ENCODE results near the gene POU2AF2. TPM values are rescaled to one million over a fixed set of nuclear protein-coding genes. Genes with fewer than 3 reads are reported as not detected.

POU2AF2 gene
- polyA plus RNA-seq, 2 of the 4 experiments (the other 2 are of a cell fraction) = not detected

DNA sequence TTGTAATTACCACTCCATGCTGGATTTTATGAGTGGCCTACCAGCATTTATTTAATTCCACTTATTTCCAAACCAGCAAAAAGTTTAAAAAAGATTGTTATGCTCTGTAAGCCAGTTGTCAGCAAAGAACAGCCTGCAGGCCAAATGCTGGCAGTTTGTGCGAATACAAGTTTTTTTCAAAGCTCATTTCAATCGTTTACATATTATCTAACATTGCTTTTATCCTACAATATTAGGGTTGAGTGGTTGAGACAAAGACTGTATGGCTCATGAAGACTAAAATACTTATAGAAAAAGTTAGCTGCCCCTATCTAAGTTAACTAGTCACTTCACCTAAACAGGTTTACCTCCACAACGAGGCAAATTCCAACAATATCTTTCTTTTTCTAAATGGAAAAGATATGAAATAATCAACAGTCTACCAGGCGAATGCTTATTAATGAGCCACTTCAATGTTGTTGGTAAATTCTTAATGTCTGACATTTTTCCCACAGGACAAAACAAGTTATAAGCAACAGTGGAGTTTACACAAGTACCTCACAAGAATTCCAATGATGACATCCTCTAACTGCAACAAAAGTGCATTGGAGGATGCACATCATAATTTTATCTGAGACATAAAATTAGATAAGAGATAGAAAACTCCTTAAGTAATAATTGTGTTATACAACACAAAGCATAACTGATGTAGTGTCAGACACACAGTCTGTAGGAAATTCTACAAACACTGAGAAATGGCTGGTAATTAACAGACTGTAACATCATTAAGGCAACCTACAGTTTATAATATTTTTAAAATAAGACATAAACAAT is 35.8 kb upstream of the POU2AF2 start:
- FAIRE-seq (no peak), DNase-seq (ENCODE audit: low read depth in 1 of 2, low spot score in 1 of 2) (no peak), ATAC-seq (no peak)
- 51% methylated on average over 4 of the region's 4 CpGs for WGBS (ENCODE audit: missing lambda C conversion rate)
- H3K4me2 ChIP-seq = no peak overlapping the region
- POLR2A ChIA-PET = no interaction called here
- CTCF ChIA-PET = no interaction called here
- TF ChIP-seq SMC3 (IDR thresholded peaks at IDR 0.05) (no peak), RNF2 (IDR thresholded peaks at IDR 0.05; ENCODE audit: borderline replicate concordance, low read depth) (no peak), MAFK (IDR thresholded peaks at IDR 0.05; ENCODE audit: partially characterized antibody) (no peak), RFX5 (IDR thresholded peaks at IDR 0.05) (no peak), ZNF302 (CRISPR knock-in tag; IDR thresholded peaks at IDR 0.05) (no peak), FOXS1 (CRISPR knock-in tag; IDR thresholded peaks at IDR 0.05) (no peak), MAZ (IDR thresholded peaks at IDR 0.05; ENCODE audit: borderline replicate concordance, low read depth, low read length) (no peak), HOXB5 (CRISPR knock-in tag; IDR thresholded peaks at IDR 0.05) (no peak), FOSB (CRISPR knock-in tag; IDR thresholded peaks at IDR 0.05) (no peak), ZSCAN20 (CRISPR knock-in tag; IDR thresholded peaks at IDR 0.05) (no peak), RAD21 (conservative IDR thresholded peaks at IDR 0.05 in 1 of 2, IDR thresholded peaks at IDR 0.05 in 1 of 2) (no peak), POLR2A (IDR thresholded peaks at IDR 0.05; ENCODE audit: low read length) (no peak)
- TF ChIP-seq, protein P1, sequence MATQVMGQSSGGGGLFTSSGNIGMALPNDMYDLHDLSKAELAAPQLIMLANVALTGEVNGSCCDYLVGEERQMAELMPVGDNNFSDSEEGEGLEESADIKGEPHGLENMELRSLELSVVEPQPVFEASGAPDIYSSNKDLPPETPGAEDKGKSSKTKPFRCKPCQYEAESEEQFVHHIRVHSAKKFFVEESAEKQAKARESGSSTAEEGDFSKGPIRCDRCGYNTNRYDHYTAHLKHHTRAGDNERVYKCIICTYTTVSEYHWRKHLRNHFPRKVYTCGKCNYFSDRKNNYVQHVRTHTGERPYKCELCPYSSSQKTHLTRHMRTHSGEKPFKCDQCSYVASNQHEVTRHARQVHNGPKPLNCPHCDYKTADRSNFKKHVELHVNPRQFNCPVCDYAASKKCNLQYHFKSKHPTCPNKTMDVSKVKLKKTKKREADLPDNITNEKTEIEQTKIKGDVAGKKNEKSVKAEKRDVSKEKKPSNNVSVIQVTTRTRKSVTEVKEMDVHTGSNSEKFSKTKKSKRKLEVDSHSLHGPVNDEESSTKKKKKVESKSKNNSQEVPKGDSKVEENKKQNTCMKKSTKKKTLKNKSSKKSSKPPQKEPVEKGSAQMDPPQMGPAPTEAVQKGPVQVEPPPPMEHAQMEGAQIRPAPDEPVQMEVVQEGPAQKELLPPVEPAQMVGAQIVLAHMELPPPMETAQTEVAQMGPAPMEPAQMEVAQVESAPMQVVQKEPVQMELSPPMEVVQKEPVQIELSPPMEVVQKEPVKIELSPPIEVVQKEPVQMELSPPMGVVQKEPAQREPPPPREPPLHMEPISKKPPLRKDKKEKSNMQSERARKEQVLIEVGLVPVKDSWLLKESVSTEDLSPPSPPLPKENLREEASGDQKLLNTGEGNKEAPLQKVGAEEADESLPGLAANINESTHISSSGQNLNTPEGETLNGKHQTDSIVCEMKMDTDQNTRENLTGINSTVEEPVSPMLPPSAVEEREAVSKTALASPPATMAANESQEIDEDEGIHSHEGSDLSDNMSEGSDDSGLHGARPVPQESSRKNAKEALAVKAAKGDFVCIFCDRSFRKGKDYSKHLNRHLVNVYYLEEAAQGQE (IDR thresholded peaks at IDR 0.05) = no peak
- H3K27ac ChIP-seq = no peak overlapping the region
- H3K4me3 ChIP-seq = no peak overlapping the region
- H3K9me3 ChIP-seq = no peaks in the 10 kb centered on the region
- peaks cover 17% of the 10 kb centered on the region for H3K4me1 ChIP-seq

DNA sequence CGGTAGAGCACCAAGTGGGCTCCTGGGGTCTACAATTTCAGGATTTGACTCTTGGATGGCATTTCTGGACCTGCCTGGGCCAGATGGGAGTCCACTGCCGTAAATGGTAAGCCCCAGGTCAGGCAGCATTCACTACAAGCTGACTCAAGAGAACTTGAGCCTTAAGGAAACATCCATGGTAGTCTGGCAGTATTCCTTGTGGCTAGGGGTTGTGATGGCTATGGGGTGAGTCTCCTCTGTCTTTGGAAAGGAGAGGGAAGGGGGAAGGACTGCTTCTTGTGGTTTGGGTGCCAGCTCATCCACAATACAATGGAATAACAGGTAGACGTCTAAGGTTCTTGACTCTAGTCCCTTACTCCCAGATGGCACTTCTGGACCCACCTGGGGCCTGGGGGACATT is 32.3 kb upstream of the POU2AF2 start:
- 86% methylated on average over 2 of the region's 3 CpGs for WGBS (ENCODE audit: missing lambda C conversion rate)
- Histone ChIP-seq H3K27ac (no peak overlapping the region), H3K4me3 (no peak overlapping the region), H3K9me3 (no peaks in the 10 kb centered on the region), H3K4me2 (no peak overlapping the region), H3K4me1 (no peaks in the 10 kb centered on the region)
- TF ChIP-seq RFX5 (IDR thresholded peaks at IDR 0.05) (no peak), RARB (CRISPR knock-in tag; IDR thresholded peaks at IDR 0.05) (no peak), KDM1A (IDR thresholded peaks at IDR 0.05; ENCODE audit: low read depth) (no peak), KDM5A (IDR thresholded peaks at IDR 0.05) (no peak), EHF (CRISPR knock-in tag; IDR thresholded peaks at IDR 0.05) (no peak), FOXS1 (CRISPR knock-in tag; IDR thresholded peaks at IDR 0.05) (no peak), HOXB5 (CRISPR knock-in tag; IDR thresholded peaks at IDR 0.05) (no peak)
- TF ChIP-seq, protein P2, sequence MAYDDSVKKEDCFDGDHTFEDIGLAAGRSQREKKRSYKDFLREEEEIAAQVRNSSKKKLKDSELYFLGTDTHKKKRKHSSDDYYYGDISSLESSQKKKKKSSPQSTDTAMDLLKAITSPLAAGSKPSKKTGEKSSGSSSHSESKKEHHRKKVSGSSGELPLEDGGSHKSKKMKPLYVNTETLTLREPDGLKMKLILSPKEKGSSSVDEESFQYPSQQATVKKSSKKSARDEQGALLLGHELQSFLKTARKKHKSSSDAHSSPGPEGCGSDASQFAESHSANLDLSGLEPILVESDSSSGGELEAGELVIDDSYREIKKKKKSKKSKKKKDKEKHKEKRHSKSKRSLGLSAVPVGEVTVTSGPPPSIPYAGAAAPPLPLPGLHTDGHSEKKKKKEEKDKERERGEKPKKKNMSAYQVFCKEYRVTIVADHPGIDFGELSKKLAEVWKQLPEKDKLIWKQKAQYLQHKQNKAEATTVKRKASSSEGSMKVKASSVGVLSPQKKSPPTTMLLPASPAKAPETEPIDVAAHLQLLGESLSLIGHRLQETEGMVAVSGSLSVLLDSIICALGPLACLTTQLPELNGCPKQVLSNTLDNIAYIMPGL (CRISPR knock-in tag; IDR thresholded peaks at IDR 0.05; ENCODE audit: borderline replicate concordance) = no peak
- TF ChIP-seq, protein P3, sequence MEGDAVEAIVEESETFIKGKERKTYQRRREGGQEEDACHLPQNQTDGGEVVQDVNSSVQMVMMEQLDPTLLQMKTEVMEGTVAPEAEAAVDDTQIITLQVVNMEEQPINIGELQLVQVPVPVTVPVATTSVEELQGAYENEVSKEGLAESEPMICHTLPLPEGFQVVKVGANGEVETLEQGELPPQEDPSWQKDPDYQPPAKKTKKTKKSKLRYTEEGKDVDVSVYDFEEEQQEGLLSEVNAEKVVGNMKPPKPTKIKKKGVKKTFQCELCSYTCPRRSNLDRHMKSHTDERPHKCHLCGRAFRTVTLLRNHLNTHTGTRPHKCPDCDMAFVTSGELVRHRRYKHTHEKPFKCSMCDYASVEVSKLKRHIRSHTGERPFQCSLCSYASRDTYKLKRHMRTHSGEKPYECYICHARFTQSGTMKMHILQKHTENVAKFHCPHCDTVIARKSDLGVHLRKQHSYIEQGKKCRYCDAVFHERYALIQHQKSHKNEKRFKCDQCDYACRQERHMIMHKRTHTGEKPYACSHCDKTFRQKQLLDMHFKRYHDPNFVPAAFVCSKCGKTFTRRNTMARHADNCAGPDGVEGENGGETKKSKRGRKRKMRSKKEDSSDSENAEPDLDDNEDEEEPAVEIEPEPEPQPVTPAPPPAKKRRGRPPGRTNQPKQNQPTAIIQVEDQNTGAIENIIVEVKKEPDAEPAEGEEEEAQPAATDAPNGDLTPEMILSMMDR (IDR thresholded peaks at IDR 0.05) = no peak
- TF ChIP-seq, protein P4, sequence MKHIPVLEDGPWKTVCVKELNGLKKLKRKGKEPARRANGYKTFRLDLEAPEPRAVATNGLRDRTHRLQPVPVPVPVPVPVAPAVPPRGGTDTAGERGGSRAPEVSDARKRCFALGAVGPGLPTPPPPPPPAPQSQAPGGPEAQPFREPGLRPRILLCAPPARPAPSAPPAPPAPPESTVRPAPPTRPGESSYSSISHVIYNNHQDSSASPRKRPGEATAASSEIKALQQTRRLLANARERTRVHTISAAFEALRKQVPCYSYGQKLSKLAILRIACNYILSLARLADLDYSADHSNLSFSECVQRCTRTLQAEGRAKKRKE (CRISPR knock-in tag; IDR thresholded peaks at IDR 0.05; ENCODE audit: low read depth) = no peak
- CTCF ChIA-PET = interaction anchor here (1.2 kb wide), 1 partner anchor 14 kb away, joined by 4 read pairs; no protein-coding TSS in a partner anchor
- FAIRE-seq (no peak), DNase-seq (ENCODE audit: low read depth in 1 of 2, low spot score in 1 of 2) (no peak), ATAC-seq (no peak)
- POLR2A ChIA-PET = no interaction called here
